Endothelial cell of umbilical vein (primary cell): ENCODE measurements around the gene ALDH6A1. TPM values are rescaled to one million over a fixed set of nuclear protein-coding genes. Genes with fewer than 3 reads are reported as not detected.

Experiments
- BruUV-seq: library from RNA; stranded (reverse); fragments of 400-500 nt; replicated peaks from 2 replicates; lab custom pipeline; 2021; lab: Mats Ljungman, UMichigan
- CTCF ChIA-PET: fragments of 300-600, 350-600 bp; sonication (Branson Sonifier 250); formaldehyde crosslinking; loops from one replicate; lab custom pipeline; 2021; ENCODE audit warnings: antibody characterized with exemption, inconsistent platforms; lab: Charles Lee
- POLR2A ChIA-PET: fragments of 300-600, 350-600 bp; sonication (Branson Sonifier 250); formaldehyde crosslinking; loops from one replicate; lab custom pipeline; 2021; ENCODE audit warnings: antibody characterized with exemption, inconsistent platforms; lab: Charles Lee
- DNase-seq: peaks from one replicate; pipeline ENCODE4 v3.0.0-alpha.2; 2011; ENCODE audit warnings: low read depth, low spot score
- FAIRE-seq: peaks from 2 replicates; lab custom pipeline; 2011; peaks lifted over from hg19 to GRCh38; lab: Jason Lieb, UNC
- H2AFZ ChIP-seq: 2 replicates; pipeline ENCODE4 v1.6.0; 2012; ENCODE audit warnings: low read depth, low read length, control low read depth, inconsistent platforms
- H3K27ac ChIP-seq: 2 replicates; pipeline ENCODE4 v1.5.1; 2011; ENCODE audit warnings: low read depth, mild to moderate bottlenecking, control low read depth, low read length, moderate library complexity; ENCODE audit not compliant: insufficient read depth
- H3K27me3 ChIP-seq, 2 experiments: 2 replicates each; pipeline versions ENCODE4 v1.6.0 to v1.6.1; 2011; ENCODE audit warnings: low read length in 2 of 2, mixed read lengths in 1 of 2; ENCODE audit not compliant: control insufficient read depth in 2 of 2, insufficient read depth in 2 of 2
- H3K36me3 ChIP-seq, 2 experiments: 2 replicates in 1 of 2; 3 replicates in 1 of 2; pipeline ENCODE4 v1.5.1; 2011; ENCODE audit warnings: low read length in 2 of 2, mild to moderate bottlenecking in 1 of 2, moderate library complexity in 1 of 2; ENCODE audit not compliant: control insufficient read depth in 2 of 2, insufficient read depth in 2 of 2; ENCODE audit errors: extremely low read depth in 1 of 2
- H3K4me1 ChIP-seq: 3 replicates; pipeline ENCODE4 v1.5.1; 2011; ENCODE audit warnings: mild to moderate bottlenecking, low read length; ENCODE audit not compliant: control insufficient read depth, insufficient read depth; ENCODE audit errors: extremely low read depth
- H3K4me2 ChIP-seq: 2 replicates; pipeline ENCODE4 v1.6.1; 2011; ENCODE audit warnings: low read length, control low read depth, mixed read lengths; ENCODE audit not compliant: insufficient read depth
- H3K4me3 ChIP-seq, 3 experiments: fragments of 200-600 bp in 1 of 3; sonication (generic), shearing (Covaris generic) in 1 of 3; replicated peaks in 1 of 3; 2 replicates each; pipeline ENCODE4 v1.5.1; 2011 to 2016; ENCODE audit warnings: control low read depth in 3 of 3, low read length in 3 of 3, mild to moderate bottlenecking in 2 of 3, inconsistent platforms in 1 of 3, low read depth in 1 of 3, moderate library complexity in 1 of 3; ENCODE audit not compliant: insufficient read depth in 1 of 3
- H3K79me2 ChIP-seq: 2 replicates; pipeline ENCODE4 v1.6.0; 2012; ENCODE audit warnings: low read length, inconsistent platforms; ENCODE audit not compliant: control insufficient read depth, insufficient read depth
- H3K9ac ChIP-seq: replicated peaks from 2 replicates; pipeline ENCODE3; 2011; ENCODE audit warnings: low read length, control low read depth; ENCODE audit not compliant: insufficient read depth; ENCODE audit errors: extremely low read depth
- H3K9me1 ChIP-seq: replicated peaks from 3 replicates; pipeline ENCODE4 v1.6.0; 2011; ENCODE audit warnings: mild to moderate bottlenecking, low read length; ENCODE audit not compliant: control insufficient read depth, insufficient read depth; ENCODE audit errors: extremely low read depth
- H3K9me3 ChIP-seq: replicated peaks from 2 replicates; pipeline ENCODE4 v1.5.1; 2012; ENCODE audit warnings: low read length, inconsistent platforms; ENCODE audit not compliant: control insufficient read depth, insufficient read depth
- H4K20me1 ChIP-seq: replicated peaks from 2 replicates; pipeline ENCODE3; 2011; ENCODE audit warnings: mild to moderate bottlenecking, low read length; ENCODE audit not compliant: control insufficient read depth, insufficient read depth; ENCODE audit errors: extremely low read depth
- CTCF ChIP-seq, 2 donors: IDR thresholded peaks; 1 replicate in 1 of 2; 2 replicates in 1 of 2; pipeline ENCODE4 v1.5.1; 2011; ENCODE audit warnings: low read length in 2 of 2, mild to moderate bottlenecking in 2 of 2, moderate library complexity in 2 of 2, control low read depth in 1 of 2, inconsistent platforms in 1 of 2, low read depth in 1 of 2; ENCODE audit not compliant: insufficient read depth in 1 of 2; ENCODE audit errors: extremely low read depth in 1 of 2
- EZH2 ChIP-seq: IDR thresholded peaks from 2 replicates; pipeline ENCODE4 v1.6.1; 2012; ENCODE audit warnings: borderline replicate concordance, low read depth, mild to moderate bottlenecking, moderate library complexity, low read length, inconsistent platforms; ENCODE audit not compliant: severe bottlenecking
- FOS ChIP-seq: IDR thresholded peaks from 2 replicates; pipeline ENCODE4 v1.6.1; 2011; ENCODE audit warnings: mild to moderate bottlenecking, low read length, moderate library complexity, borderline replicate concordance; ENCODE audit not compliant: insufficient read depth
- GATA2 ChIP-seq: IDR thresholded peaks from 2 replicates; pipeline ENCODE4 v1.7.0; 2011; ENCODE audit warnings: low read depth, mild to moderate bottlenecking, moderate library complexity, mixed read lengths, low read length; ENCODE audit not compliant: insufficient read length, insufficient read depth
- JUN ChIP-seq: IDR thresholded peaks from 2 replicates; pipeline ENCODE4 v1.6.1; 2011; ENCODE audit warnings: borderline replicate concordance, low read depth; ENCODE audit not compliant: insufficient read length, insufficient read depth
- MAX ChIP-seq: IDR thresholded peaks from 2 replicates; pipeline ENCODE4 v1.6.1; 2011; ENCODE audit not compliant: insufficient read depth, insufficient read length
- MYC ChIP-seq: IDR thresholded peaks from one replicate; pipeline ENCODE4 v1.6.1; 2011; ENCODE audit warnings: mild to moderate bottlenecking, low read depth, low read length
- POLR2A ChIP-seq: IDR thresholded peaks from 2 replicates; pipeline ENCODE4 v1.6.1; 2012; ENCODE audit warnings: low read depth, mild to moderate bottlenecking, control low read depth, low read length
- POLR2AphosphoS5 ChIP-seq: IDR thresholded peaks from 2 replicates; pipeline ENCODE4 v1.6.1; 2012; ENCODE audit warnings: low read depth, mild to moderate bottlenecking, control low read depth, low read length, moderate library complexity; ENCODE audit not compliant: insufficient read depth
- dilution Hi-C: fragments of 300-500 bp; cut with MboI; formaldehyde crosslinking; loops from one replicate; pipeline ENCODE4 v1.15.0; 2019; ENCODE audit warnings: low sequenced_read_pairs; ENCODE audit not compliant: extremely low pct_ligation_motif_present
- intact Hi-C: fragments of 100-400 bp; cut with micrococcal nuclease; formaldehyde crosslinking; loops from one replicate; pipeline ENCODE4 v1.10.0; 2022
- polyA plus RNA-seq, 4 experiments: library from polyadenylated mRNA; depleted of rRNA in 3 of 4; stranded (reverse) in 3 of 4; unstranded in 1 of 4; fragments of >200 nt; gene quantifications; 2 replicates each; pipeline versions ENCODE4 v1.2.1 to v1.2.3, GENCODE V29; 2011 to 2012; ENCODE audit warnings: missing spikeins in 1 of 4
- total RNA-seq: library from RNA; stranded (reverse); gene quantifications from 2 replicates; pipeline ENCODE4 v1.2.3, GENCODE V29; 2021

ALDH6A1 gene
- total and polyA plus RNA-seq, 2 donors (not counting 3 experiments of a cell fraction or from before 2014, with no cell fraction given), result 5.2 to 10.2 TPM

- H2AFZ ChIP-seq, result no peak overlapping the region
- H3K36me3 ChIP-seq, result no peaks in the 10 kb centered on the region
- ChIA-PET CTCF (interaction anchor here (1.1 kb wide), 1 partner anchor 60 kb away, joined by 4 read pairs; no protein-coding TSS in a partner anchor), POLR2A (no interaction called here)
- H3K4me2 ChIP-seq, result no peak overlapping the region
- no peak overlapping the region for H3K27ac ChIP-seq
- no peak for DNase-seq
- no TSS peak for BruUV-seq
- dilution Hi-C loops, result no loop called here
- intact Hi-C loops, result loop anchor here (5.0 kb wide), 1 partner anchor 83 kb away; the partner anchor contains the start of genes COQ6 and FAM161B
- no peaks in the 10 kb centered on the region for H3K9me3 ChIP-seq
- H3K4me1 ChIP-seq, result no peaks in the 10 kb centered on the region
- H3K27me3 ChIP-seq, result no peaks in the 10 kb centered on the region
- no peak overlapping the region for H3K9ac ChIP-seq
- no peaks in the 10 kb centered on the region for H3K79me2 ChIP-seq
- no peak for FAIRE-seq
- no peaks in the 10 kb centered on the region for H4K20me1 ChIP-seq
- TF ChIP-seq MYC, result no peak
- no peak for TF ChIP-seq EZH2
- no peak for TF ChIP-seq POLR2A
- TF ChIP-seq CTCF (IDR thresholded peaks at IDR 0.05; ENCODE audit: extremely low read depth in 1 of 2, insufficient read depth in 1 of 2, low read depth in 1 of 2, low read length in 2 of 2), result no peak
- TF ChIP-seq JUN, result no peak
- no peak for TF ChIP-seq FOS
- no peak for TF ChIP-seq POLR2AphosphoS5
- TF ChIP-seq GATA2, result no peak
- no peak for TF ChIP-seq MAX
- H3K4me3 ChIP-seq, result no peak overlapping the region
- no peaks in the 10 kb centered on the region for H3K9me1 ChIP-seq
These were observed 48.7 kb downstream of the ALDH6A1 start for GRCh38 chr14:74035556-74035955.
